Mesenchymal stem cell (in vitro differentiated cells and primary cell): Measurements from ENCODE around the gene MAPK7.

Experiments
- DNase-seq: peaks from one replicate; pipeline ENCODE4 v3.0.0-alpha.2; 2013
- H2AFZ ChIP-seq: one replicate; pipeline ENCODE4 v1.6.1; 2013; ENCODE audit warnings: low read depth, mild to moderate bottlenecking, control low read depth, inconsistent platforms, low read length, moderate library complexity
- H2AK5ac ChIP-seq: 2 replicates; pipeline ENCODE4 v1.6.1; 2013; ENCODE audit warnings: low read length, moderate library complexity, mild to moderate bottlenecking, inconsistent platforms; ENCODE audit not compliant: severe bottlenecking
- H2BK120ac ChIP-seq: one replicate; pipeline ENCODE4 v1.6.1; 2013; ENCODE audit warnings: low read depth, mild to moderate bottlenecking, inconsistent platforms, low read length, moderate library complexity
- H2BK12ac ChIP-seq, 2 experiments: one replicate each; pipeline ENCODE4 v1.6.1; 2013; ENCODE audit warnings: inconsistent platforms in 2 of 2, low read length in 2 of 2, mild to moderate bottlenecking in 2 of 2, moderate library complexity in 2 of 2, control low read depth in 1 of 2
- H2BK15ac ChIP-seq: one replicate; pipeline ENCODE4 v1.6.1; 2013; ENCODE audit warnings: mild to moderate bottlenecking, low read depth, inconsistent platforms; ENCODE audit not compliant: poor library complexity, severe bottlenecking
- H2BK5ac ChIP-seq: 2 replicates; pipeline ENCODE4 v1.6.1; 2013; ENCODE audit warnings: low read depth, mild to moderate bottlenecking, low read length, control low read depth, inconsistent platforms; ENCODE audit not compliant: poor library complexity, severe bottlenecking
- H3K14ac ChIP-seq, 2 experiments: one replicate each; pipeline ENCODE4 v1.6.1; 2013; ENCODE audit warnings: inconsistent platforms in 2 of 2, low read length in 2 of 2, control low read depth in 1 of 2, mild to moderate bottlenecking in 1 of 2, moderate library complexity in 1 of 2
- H3K18ac ChIP-seq, 2 experiments: one replicate each; pipeline ENCODE4 v1.6.1; 2013; ENCODE audit warnings: inconsistent platforms in 2 of 2, low read length in 2 of 2, control low read depth in 1 of 2, low read depth in 1 of 2, mild to moderate bottlenecking in 1 of 2
- H3K23ac ChIP-seq, 2 experiments: one replicate each; pipeline ENCODE4 v1.6.1; 2013; ENCODE audit warnings: inconsistent platforms in 2 of 2, low read length in 2 of 2, mild to moderate bottlenecking in 2 of 2, moderate library complexity in 2 of 2, control low read depth in 1 of 2
- H3K27ac ChIP-seq: 2 replicates; pipeline ENCODE4 v1.5.1; 2013; ENCODE audit warnings: mild to moderate bottlenecking, moderate library complexity, low read length, control low read depth, inconsistent platforms; ENCODE audit not compliant: poor library complexity, severe bottlenecking
- H3K27me3 ChIP-seq, 2 experiments: 2 replicates each; pipeline versions ENCODE4 v1.6.1 to v1.7.0; 2013; ENCODE audit warnings: low read length in 2 of 2, mild to moderate bottlenecking in 2 of 2, moderate library complexity in 2 of 2, control low read depth in 1 of 2, inconsistent platforms in 1 of 2; ENCODE audit not compliant: control insufficient read depth in 1 of 2, insufficient read depth in 1 of 2
- H3K36me3 ChIP-seq, 2 experiments: 2 replicates each; pipeline versions ENCODE4 v1.6.1 to v1.7.0; 2013; ENCODE audit warnings: low read length in 2 of 2, control low read depth in 1 of 2, inconsistent platforms in 1 of 2, low read depth in 1 of 2, mild to moderate bottlenecking in 1 of 2; ENCODE audit not compliant: insufficient read depth in 2 of 2, control insufficient read depth in 1 of 2
- H3K4ac ChIP-seq, 2 experiments: one replicate each; pipeline ENCODE4 v1.6.1; 2013; ENCODE audit warnings: inconsistent platforms in 2 of 2, low read length in 2 of 2, mild to moderate bottlenecking in 2 of 2, moderate library complexity in 2 of 2, control low read depth in 1 of 2, low read depth in 1 of 2
- H3K4me1 ChIP-seq: 2 replicates; pipeline ENCODE4 v1.6.1; 2013; ENCODE audit warnings: low read depth, low read length, control low read depth; ENCODE audit not compliant: control insufficient read depth, insufficient read depth
- H3K4me2 ChIP-seq: 2 replicates; pipeline ENCODE4 v1.6.1; 2013; ENCODE audit warnings: low read length, mild to moderate bottlenecking, inconsistent platforms; ENCODE audit not compliant: poor library complexity, severe bottlenecking
- H3K4me3 ChIP-seq, 2 experiments: 2 replicates each; pipeline versions ENCODE4 v1.5.1 to v1.7.0; 2013; ENCODE audit warnings: low read length in 2 of 2, mild to moderate bottlenecking in 2 of 2, control low read depth in 1 of 2, low read depth in 1 of 2; ENCODE audit not compliant: insufficient read depth in 1 of 2
- H3K79me1 ChIP-seq: replicated peaks from 2 replicates; pipeline ENCODE4 v1.6.1; 2013; ENCODE audit warnings: mild to moderate bottlenecking, control low read depth, low read length, inconsistent platforms; ENCODE audit not compliant: poor library complexity, severe bottlenecking
- H3K9ac ChIP-seq: 2 replicates; pipeline ENCODE4 v1.7.0; 2013; ENCODE audit warnings: mild to moderate bottlenecking, low read length, moderate library complexity
- H3K9me3 ChIP-seq: 2 replicates; pipeline ENCODE4 v1.7.0; 2013; ENCODE audit warnings: mild to moderate bottlenecking, low read length; ENCODE audit not compliant: control insufficient read depth
- H4K8ac ChIP-seq: one replicate; pipeline ENCODE4 v1.6.1; 2013; ENCODE audit warnings: inconsistent platforms, mild to moderate bottlenecking, low read length, moderate library complexity
- H4K91ac ChIP-seq: one replicate; pipeline ENCODE4 v1.6.1; 2013; ENCODE audit warnings: mild to moderate bottlenecking, low read length, inconsistent platforms
- WGBS: methylation state at CpG from one replicate; pipeline ENCODE4 v1.1.7; 2013; ENCODE audit warnings: mixed read lengths; 5-methylcytosine and 5-hydroxymethylcytosine counted together

Gene MAPK7

GRCh38 chr17:19357761-19358160 lies 20.5 kb upstream of the MAPK7 start:
- H3K9ac ChIP-seq, result no peak overlapping the region
- peaks cover 17% of the 10 kb centered on the region for H3K79me1 ChIP-seq
- H2BK120ac ChIP-seq, result no peak overlapping the region
- H3K36me3 ChIP-seq, result peaks cover 22 to 33% of the 10 kb centered on the region in 2 experiments
- H3K27ac ChIP-seq, result no peak overlapping the region
- no peak overlapping the region for H2BK5ac ChIP-seq
- peaks cover 10% of the 10 kb centered on the region for H3K4me1 ChIP-seq
- no peaks in the 10 kb centered on the region for H3K27me3 ChIP-seq
- no peak overlapping the region for H4K91ac ChIP-seq
- no peak overlapping the region for H3K4me3 ChIP-seq
- no peaks in the 10 kb centered on the region for H3K9me3 ChIP-seq
- H2BK15ac ChIP-seq, result no peak overlapping the region
- 97% methylated on average over 7 of the region's 7 CpGs for WGBS
- H2AK5ac ChIP-seq, result no peak overlapping the region
- H3K23ac ChIP-seq, result no peak overlapping the region
- H2AFZ ChIP-seq, result no peak overlapping the region
- H2BK12ac ChIP-seq, result no peak overlapping the region
- H3K4me2 ChIP-seq, result no peak overlapping the region
- no peak for DNase-seq
- no peak overlapping the region for H3K4ac ChIP-seq
- no peak overlapping the region for H4K8ac ChIP-seq
- H3K14ac ChIP-seq, result no peak overlapping the region
- no peak overlapping the region for H3K18ac ChIP-seq

GRCh38 chr17:19359151-19359550 lies 19.1 kb upstream of the MAPK7 start:
- Histone ChIP-seq H3K4ac (no peak overlapping the region), H2AK5ac (no peak overlapping the region), H2BK120ac (no peak overlapping the region), H3K79me1 (peaks cover 17% of the 10 kb centered on the region), H3K4me2 (no peak overlapping the region), H3K36me3 (peaks cover 22 to 33% of the 10 kb centered on the region in 2 experiments), H2BK5ac (no peak overlapping the region), H2BK12ac (no peak overlapping the region), H3K18ac (no peak overlapping the region), H3K27me3 (no peaks in the 10 kb centered on the region), H3K9ac (no peak overlapping the region), H4K8ac (no peak overlapping the region), H3K4me1 (peaks cover 13% of the 10 kb centered on the region), H3K14ac (no peak overlapping the region), H2BK15ac (no peak overlapping the region), H3K4me3 (no peak overlapping the region), H2AFZ (no peak overlapping the region), H4K91ac (no peak overlapping the region), H3K27ac (no peak overlapping the region), H3K23ac (no peak overlapping the region), H3K9me3 (no peaks in the 10 kb centered on the region)
- WGBS, result 94% methylated on average over 7 of the region's 7 CpGs
- DNase-seq, result no peak

GRCh38 chr17:19359856-19360255 lies 18.4 kb upstream of the MAPK7 start:
- Histone ChIP-seq H2BK120ac (no peak overlapping the region), H3K4me1 (peaks cover 16% of the 10 kb centered on the region), H3K14ac (no peak overlapping the region), H2BK5ac (no peak overlapping the region), H4K8ac (no peak overlapping the region), H3K27ac (no peak overlapping the region), H3K9me3 (no peaks in the 10 kb centered on the region), H4K91ac (peak overlapping the region; percentile 37), H3K4me3 (no peak overlapping the region), H3K4ac (no peak overlapping the region), H3K18ac (no peak overlapping the region), H2AFZ (no peak overlapping the region), H3K79me1 (peaks cover 17% of the 10 kb centered on the region), H2AK5ac (no peak overlapping the region), H3K9ac (no peak overlapping the region), H2BK12ac (no peak overlapping the region), H3K36me3 (peaks cover 22 to 33% of the 10 kb centered on the region in 2 experiments), H2BK15ac (no peak overlapping the region), H3K27me3 (no peaks in the 10 kb centered on the region), H3K23ac (no peak overlapping the region), H3K4me2 (no peak overlapping the region)
- WGBS, result 96% methylated on average over 5 of the region's 5 CpGs
- no peak for DNase-seq

GRCh38 chr17:19360772-19361171 lies 17.5 kb upstream of the MAPK7 start:
- no peak overlapping the region for H3K14ac ChIP-seq
- no peak overlapping the region for H4K8ac ChIP-seq
- no peak overlapping the region for H3K9ac ChIP-seq
- H3K4ac ChIP-seq, result no peak overlapping the region
- no peak overlapping the region for H2BK12ac ChIP-seq
- peaks cover 22 to 33% of the 10 kb centered on the region in 2 experiments for H3K36me3 ChIP-seq
- peaks cover 18% of the 10 kb centered on the region for H3K4me1 ChIP-seq
- no peak overlapping the region for H3K18ac ChIP-seq
- H3K23ac ChIP-seq, result no peak overlapping the region
- no peak overlapping the region for H2BK120ac ChIP-seq
- H2AK5ac ChIP-seq, result no peak overlapping the region
- no peak for DNase-seq
- H2BK5ac ChIP-seq, result no peak overlapping the region
- H4K91ac ChIP-seq, result no peak overlapping the region
- H3K9me3 ChIP-seq, result no peaks in the 10 kb centered on the region
- H3K27ac ChIP-seq, result no peak overlapping the region
- H3K79me1 ChIP-seq, result peaks cover 17% of the 10 kb centered on the region
- 95% methylated on average over 7 of the region's 8 CpGs for WGBS
- H3K27me3 ChIP-seq, result no peaks in the 10 kb centered on the region
- no peak overlapping the region for H3K4me2 ChIP-seq
- no peak overlapping the region for H2AFZ ChIP-seq
- H3K4me3 ChIP-seq, result no peak overlapping the region
- no peak overlapping the region for H2BK15ac ChIP-seq
